Esophagus muscularis mucosa (tissue), 3 donors: ENCODE data around the gene ZNF69.
A peak's percentile ranks its signal among the peaks of the same experiment; 100 is the strongest.
"Not testable (repeated sequence)": the region's sequence is repeated elsewhere in the genome, so short reads cannot be mapped to it uniquely, and the experiment has no call there.

ENCODE experiments used
- CTCF ChIP-seq, 3 experiments: fragments of 200-600 bp in 2 of 3; fragments of 450-650 bp in 1 of 3; sonication (generic) in 2 of 3; IDR thresholded peaks; one replicate each; pipeline ENCODE4 v1.5.1; 2017 to 2019; ENCODE audit warnings: antibody characterized with exemption in 3 of 3, mild to moderate bottlenecking in 2 of 3, moderate library complexity in 1 of 3
- POLR2A ChIP-seq: fragments of 450-650 bp; IDR thresholded peaks from one replicate; pipeline ENCODE4 v1.6.1; 2017; ENCODE audit warnings: antibody characterized with exemption, moderate library complexity, mild to moderate bottlenecking, low read depth
- POLR2AphosphoS5 ChIP-seq, 2 donors: sonication (generic); formaldehyde crosslinking; IDR thresholded peaks; one replicate each; pipeline ENCODE4 v1.6.1; 2017; ENCODE audit warnings: antibody characterized with exemption in 2 of 2

- TF ChIP-seq CTCF (IDR thresholded peaks at IDR 0.05) = peak; percentile 14 to 38 (median 30)
- not testable (repeated sequence) for TF ChIP-seq POLR2A; POLR2AphosphoS5 (IDR thresholded peaks at IDR 0.05)
These were observed 7.8 kb upstream of the ZNF69 start for GRCh38 chr19:11879687-11880266.
